GM23338 (cell line): ENCODE measurements around the gene RAD51B. TPM values are rescaled to one million over a fixed set of nuclear protein-coding genes. Genes with fewer than 3 reads are reported as not detected.

Experiments
- ATAC-seq: fragments of 200-7000 bp; cut with Tn5 transposase; 3 replicates; pipeline ENCODE4 v1.9.1; 2020
- DNase-seq: peaks from one replicate; pipeline ENCODE4 v3.0.0-alpha.2; 2015; ENCODE audit warnings: low spot score
- H2AFZ ChIP-seq: fragments of 200-600 bp; sonication (generic); 2 replicates; pipeline ENCODE4 v1.8.0; 2016; ENCODE audit warnings: antibody characterized with exemption, mild to moderate bottlenecking, moderate library complexity
- H3F3A ChIP-seq: fragments of 200-600 bp; sonication (generic); replicated peaks from 2 replicates; pipeline ENCODE4 v1.8.0; 2017; ENCODE audit warnings: antibody characterized with exemption, mixed run types, low read depth
- H3K27ac ChIP-seq: fragments of 200-600 bp; sonication (generic); 2 replicates; pipeline ENCODE4 v1.6.1; 2016; ENCODE audit warnings: low read depth
- H3K27me3 ChIP-seq: fragments of 200-600 bp; sonication (generic); 2 replicates; pipeline ENCODE4 v1.8.0; 2016; ENCODE audit warnings: mild to moderate bottlenecking, mixed run types, moderate library complexity; ENCODE audit not compliant: insufficient read depth
- H3K36me3 ChIP-seq: fragments of 200-600 bp; sonication (generic); 2 replicates; pipeline ENCODE4 v1.8.0; 2016; ENCODE audit warnings: mild to moderate bottlenecking; ENCODE audit not compliant: insufficient read depth
- H3K4me1 ChIP-seq: fragments of 200-600 bp; sonication (generic); 2 replicates; pipeline ENCODE4 v1.8.0; 2016; ENCODE audit warnings: mild to moderate bottlenecking, moderate library complexity; ENCODE audit not compliant: insufficient read depth
- H3K4me2 ChIP-seq: fragments of 200-600 bp; sonication (generic); 2 replicates; pipeline ENCODE4 v1.7.1; 2017; ENCODE audit warnings: mixed run types
- H3K4me3 ChIP-seq: fragments of 200-600 bp; sonication (generic); 2 replicates; pipeline ENCODE4 v1.6.1; 2016; ENCODE audit warnings: mixed run types
- H3K79me2 ChIP-seq: fragments of 200-600 bp; sonication (generic); replicated peaks from 2 replicates; pipeline ENCODE4 v1.8.0; 2017; ENCODE audit warnings: mild to moderate bottlenecking; ENCODE audit not compliant: insufficient read depth
- H3K9me2 ChIP-seq: fragments of 200-600 bp; sonication (generic); 2 replicates; pipeline ENCODE4 v1.8.0; 2017; ENCODE audit not compliant: insufficient read depth
- H4K20me1 ChIP-seq: fragments of 200-600 bp; sonication (generic); replicated peaks from 2 replicates; pipeline ENCODE4 v1.8.0; 2017; ENCODE audit warnings: mild to moderate bottlenecking; ENCODE audit not compliant: insufficient read depth
- H3K27ac Mint-ChIP-seq: 2 replicates; pipeline ENCODE4 v1.8.0; 2020; ENCODE audit warnings: inconsistent platforms, mild to moderate bottlenecking, moderate library complexity, mixed read lengths
- H3K27me3 Mint-ChIP-seq: 3 replicates; pipeline ENCODE4 v1.8.0; 2022; ENCODE audit warnings: low read depth, mild to moderate bottlenecking, moderate library complexity, mixed read lengths, inconsistent platforms; ENCODE audit not compliant: insufficient read depth, poor library complexity
- H3K36me3 Mint-ChIP-seq: 3 replicates; pipeline ENCODE4 v1.8.0; 2021; ENCODE audit warnings: low read depth, mild to moderate bottlenecking, inconsistent platforms, moderate library complexity, mixed read lengths
- H3K4me1 Mint-ChIP-seq: 3 replicates; pipeline ENCODE4 v1.8.0; 2020; ENCODE audit warnings: mild to moderate bottlenecking, inconsistent platforms, mixed read lengths
- H3K4me3 Mint-ChIP-seq: 3 replicates; pipeline ENCODE4 v1.8.0; 2021; ENCODE audit warnings: moderate library complexity, mild to moderate bottlenecking, inconsistent platforms, mixed read lengths
- H3K9me3 Mint-ChIP-seq: 3 replicates; pipeline ENCODE4 v1.8.0; 2020; ENCODE audit warnings: moderate library complexity, mild to moderate bottlenecking, inconsistent platforms, mixed read lengths
- EZH2 ChIP-seq: fragments of 200-600 bp; sonication (generic); IDR thresholded peaks from one replicate; pipeline ENCODE4 v1.8.0; 2017; ENCODE audit warnings: antibody characterized with exemption, mild to moderate bottlenecking, low read depth; ENCODE audit not compliant: unreplicated experiment
- EZH2phosphoT487 ChIP-seq: fragments of 200-600 bp; sonication (generic); IDR thresholded peaks from one replicate; pipeline ENCODE4 v1.8.1; 2018; ENCODE audit warnings: antibody characterized with exemption; ENCODE audit not compliant: unreplicated experiment
- NANOG ChIP-seq: IDR thresholded peaks from 2 replicates; pipeline ENCODE4 v1.6.1; 2016; ENCODE audit warnings: antibody characterized with exemption, borderline replicate concordance
- POLR2AphosphoS5 ChIP-seq: IDR thresholded peaks from 2 replicates; pipeline ENCODE4 v1.6.1; 2016; ENCODE audit warnings: antibody characterized with exemption, low read depth
- STAT1 ChIP-seq: IDR thresholded peaks from one replicate; pipeline ENCODE4 v1.6.1; 2016; ENCODE audit warnings: antibody characterized with exemption; ENCODE audit not compliant: unreplicated experiment
- polyA plus RNA-seq: library from polyadenylated mRNA; unstranded; fragments of >200 nt; fragmentation: Nextera tagmentation; extraction: Ambion mirVana; gene quantifications from 2 replicates; pipeline ENCODE4 v1.2.1, GENCODE V29; 2016
- total RNA-seq: library from RNA; depleted of rRNA; stranded (reverse); fragments of >200 nt; shearing (Covaris generic); gene quantifications from 2 replicates; pipeline ENCODE4 v1.2.3, GENCODE V29; 2014
- TF ChIP-seq, protein P1 (sequence below): fragments of 250-450 bp; sonication (Bioruptor Pico); IDR thresholded peaks from 2 replicates; pipeline ENCODE4 v1.5.0; 2020; ENCODE audit warnings: mild to moderate bottlenecking, moderate library complexity
- TF ChIP-seq, protein P2 (sequence below), 2 experiments: fragments of 200-600 bp in 1 of 2; sonication (generic) in 1 of 2; conservative IDR thresholded peaks; 2 replicates each; pipeline versions ENCODE4 v1.5.1 to v1.6.1; 2016 to 2017; ENCODE audit warnings: antibody characterized with exemption in 2 of 2, low read depth in 2 of 2, mild to moderate bottlenecking in 2 of 2, moderate library complexity in 1 of 2

The RAD51B gene
- total and polyA plus RNA-seq, 2 experiments from 2014 or later, result 15.7 to 29.1 TPM

DNA sequence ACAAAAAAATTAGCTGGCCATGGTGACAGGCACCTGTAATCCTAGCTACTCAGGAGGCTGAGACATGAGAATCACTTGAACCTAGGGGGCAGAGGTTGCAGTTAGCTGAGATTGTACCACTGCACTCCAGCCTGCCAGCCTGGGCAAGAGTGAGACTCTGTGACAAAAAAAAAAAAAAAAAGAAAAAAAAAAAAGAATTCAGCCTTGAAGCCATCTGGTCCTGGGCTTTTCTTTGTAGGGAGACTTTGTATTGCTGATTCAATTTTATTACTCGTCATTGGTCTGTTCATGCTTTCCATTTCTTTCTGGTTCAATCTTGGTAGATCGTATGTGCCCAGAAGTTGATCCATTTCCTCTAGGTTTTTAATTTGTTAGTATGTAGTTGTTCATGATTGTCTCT, 243.1 kb downstream of the RAD51B start:
- H3K4me3 Mint-ChIP-seq, result no peak overlapping the region
- no peaks in the 10 kb centered on the region for H3K27me3 Mint-ChIP-seq
- H3K36me3 Mint-ChIP-seq, result peaks cover 9% of the 10 kb centered on the region; the same call in 1 of the 3 replicates
- Histone ChIP-seq H3K27me3 (no peaks in the 10 kb centered on the region), H2AFZ (no peak overlapping the region), H4K20me1 (no peaks in the 10 kb centered on the region), H3K4me2 (no peak overlapping the region), H3K4me1 (no peaks in the 10 kb centered on the region), H3K27ac (no peak overlapping the region), H3K36me3 (no peaks in the 10 kb centered on the region), H3K79me2 (no peaks in the 10 kb centered on the region), H3K4me3 (no peak overlapping the region), H3F3A (no peaks in the 10 kb centered on the region), H3K9me2 (no peaks in the 10 kb centered on the region)
- DNase-seq (no peak), ATAC-seq (no peak)
- no peak for TF ChIP-seq POLR2AphosphoS5
- no peak for TF ChIP-seq NANOG
- TF ChIP-seq EZH2phosphoT487, result no peak
- TF ChIP-seq EZH2, result no peak
- TF ChIP-seq, protein P1, sequence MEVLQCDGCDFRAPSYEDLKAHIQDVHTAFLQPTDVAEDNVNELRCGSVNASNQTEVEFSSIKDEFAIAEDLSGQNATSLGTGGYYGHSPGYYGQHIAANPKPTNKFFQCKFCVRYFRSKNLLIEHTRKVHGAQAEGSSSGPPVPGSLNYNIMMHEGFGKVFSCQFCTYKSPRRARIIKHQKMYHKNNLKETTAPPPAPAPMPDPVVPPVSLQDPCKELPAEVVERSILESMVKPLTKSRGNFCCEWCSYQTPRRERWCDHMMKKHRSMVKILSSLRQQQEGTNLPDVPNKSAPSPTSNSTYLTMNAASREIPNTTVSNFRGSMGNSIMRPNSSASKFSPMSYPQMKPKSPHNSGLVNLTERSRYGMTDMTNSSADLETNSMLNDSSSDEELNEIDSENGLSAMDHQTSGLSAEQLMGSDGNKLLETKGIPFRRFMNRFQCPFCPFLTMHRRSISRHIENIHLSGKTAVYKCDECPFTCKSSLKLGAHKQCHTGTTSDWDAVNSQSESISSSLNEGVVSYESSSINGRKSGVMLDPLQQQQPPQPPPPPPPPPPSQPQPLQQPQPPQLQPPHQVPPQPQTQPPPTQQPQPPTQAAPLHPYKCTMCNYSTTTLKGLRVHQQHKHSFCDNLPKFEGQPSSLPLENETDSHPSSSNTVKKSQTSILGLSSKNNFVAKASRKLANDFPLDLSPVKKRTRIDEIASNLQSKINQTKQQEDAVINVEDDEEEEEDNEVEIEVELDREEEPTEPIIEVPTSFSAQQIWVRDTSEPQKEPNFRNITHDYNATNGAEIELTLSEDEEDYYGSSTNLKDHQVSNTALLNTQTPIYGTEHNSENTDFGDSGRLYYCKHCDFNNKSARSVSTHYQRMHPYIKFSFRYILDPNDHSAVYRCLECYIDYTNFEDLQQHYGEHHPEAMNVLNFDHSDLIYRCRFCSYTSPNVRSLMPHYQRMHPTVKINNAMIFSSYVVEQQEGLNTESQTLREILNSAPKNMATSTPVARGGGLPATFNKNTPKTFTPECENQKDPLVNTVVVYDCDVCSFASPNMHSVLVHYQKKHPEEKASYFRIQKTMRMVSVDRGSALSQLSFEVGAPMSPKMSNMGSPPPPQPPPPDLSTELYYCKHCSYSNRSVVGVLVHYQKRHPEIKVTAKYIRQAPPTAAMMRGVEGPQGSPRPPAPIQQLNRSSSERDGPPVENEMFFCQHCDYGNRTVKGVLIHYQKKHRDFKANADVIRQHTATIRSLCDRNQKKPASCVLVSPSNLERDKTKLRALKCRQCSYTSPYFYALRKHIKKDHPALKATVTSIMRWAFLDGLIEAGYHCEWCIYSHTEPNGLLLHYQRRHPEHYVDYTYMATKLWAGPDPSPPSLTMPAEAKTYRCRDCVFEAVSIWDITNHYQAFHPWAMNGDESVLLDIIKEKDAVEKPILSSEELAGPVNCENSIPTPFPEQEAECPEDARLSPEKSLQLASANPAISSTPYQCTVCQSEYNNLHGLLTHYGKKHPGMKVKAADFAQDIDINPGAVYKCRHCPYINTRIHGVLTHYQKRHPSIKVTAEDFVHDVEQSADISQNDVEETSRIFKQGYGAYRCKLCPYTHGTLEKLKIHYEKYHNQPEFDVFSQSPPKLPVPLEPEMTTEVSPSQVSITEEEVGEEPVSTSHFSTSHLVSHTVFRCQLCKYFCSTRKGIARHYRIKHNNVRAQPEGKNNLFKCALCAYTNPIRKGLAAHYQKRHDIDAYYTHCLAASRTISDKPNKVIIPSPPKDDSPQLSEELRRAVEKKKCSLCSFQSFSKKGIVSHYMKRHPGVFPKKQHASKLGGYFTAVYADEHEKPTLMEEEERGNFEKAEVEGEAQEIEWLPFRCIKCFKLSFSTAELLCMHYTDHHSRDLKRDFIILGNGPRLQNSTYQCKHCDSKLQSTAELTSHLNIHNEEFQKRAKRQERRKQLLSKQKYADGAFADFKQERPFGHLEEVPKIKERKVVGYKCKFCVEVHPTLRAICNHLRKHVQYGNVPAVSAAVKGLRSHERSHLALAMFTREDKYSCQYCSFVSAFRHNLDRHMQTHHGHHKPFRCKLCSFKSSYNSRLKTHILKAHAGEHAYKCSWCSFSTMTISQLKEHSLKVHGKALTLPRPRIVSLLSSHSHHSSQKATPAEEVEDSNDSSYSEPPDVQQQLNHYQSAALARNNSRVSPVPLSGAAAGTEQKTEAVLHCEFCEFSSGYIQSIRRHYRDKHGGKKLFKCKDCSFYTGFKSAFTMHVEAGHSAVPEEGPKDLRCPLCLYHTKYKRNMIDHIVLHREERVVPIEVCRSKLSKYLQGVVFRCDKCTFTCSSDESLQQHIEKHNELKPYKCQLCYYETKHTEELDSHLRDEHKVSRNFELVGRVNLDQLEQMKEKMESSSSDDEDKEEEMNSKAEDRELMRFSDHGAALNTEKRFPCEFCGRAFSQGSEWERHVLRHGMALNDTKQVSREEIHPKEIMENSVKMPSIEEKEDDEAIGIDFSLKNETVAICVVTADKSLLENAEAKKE, result no peak
- TF ChIP-seq, protein P2, sequence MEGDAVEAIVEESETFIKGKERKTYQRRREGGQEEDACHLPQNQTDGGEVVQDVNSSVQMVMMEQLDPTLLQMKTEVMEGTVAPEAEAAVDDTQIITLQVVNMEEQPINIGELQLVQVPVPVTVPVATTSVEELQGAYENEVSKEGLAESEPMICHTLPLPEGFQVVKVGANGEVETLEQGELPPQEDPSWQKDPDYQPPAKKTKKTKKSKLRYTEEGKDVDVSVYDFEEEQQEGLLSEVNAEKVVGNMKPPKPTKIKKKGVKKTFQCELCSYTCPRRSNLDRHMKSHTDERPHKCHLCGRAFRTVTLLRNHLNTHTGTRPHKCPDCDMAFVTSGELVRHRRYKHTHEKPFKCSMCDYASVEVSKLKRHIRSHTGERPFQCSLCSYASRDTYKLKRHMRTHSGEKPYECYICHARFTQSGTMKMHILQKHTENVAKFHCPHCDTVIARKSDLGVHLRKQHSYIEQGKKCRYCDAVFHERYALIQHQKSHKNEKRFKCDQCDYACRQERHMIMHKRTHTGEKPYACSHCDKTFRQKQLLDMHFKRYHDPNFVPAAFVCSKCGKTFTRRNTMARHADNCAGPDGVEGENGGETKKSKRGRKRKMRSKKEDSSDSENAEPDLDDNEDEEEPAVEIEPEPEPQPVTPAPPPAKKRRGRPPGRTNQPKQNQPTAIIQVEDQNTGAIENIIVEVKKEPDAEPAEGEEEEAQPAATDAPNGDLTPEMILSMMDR (conservative IDR thresholded peaks at IDR 0.05; ENCODE audit: low read depth in 2 of 2), result no peak
- no peak for TF ChIP-seq STAT1
- peaks cover 7% of the 10 kb centered on the region; the same call in 2 of the 3 replicates for H3K4me1 Mint-ChIP-seq
- H3K27ac Mint-ChIP-seq, result no peak overlapping the region
- H3K9me3 Mint-ChIP-seq, result peaks cover 8% of the 10 kb centered on the region; the same call in 1 of the 3 replicates
